HG03342 (cell line): ENCODE measurements around the gene TUNAR.
"Not testable (repeated sequence)": the region's sequence is repeated elsewhere in the genome, so short reads cannot be mapped to it uniquely, and the experiment has no call there.

Experiments used
- ATAC-seq: cut with Tn5 transposase; IDR thresholded peaks from one replicate; pipeline ENCODE4 v1.9.1; 2021; ENCODE audit warnings: mild to moderate bottlenecking, moderate library complexity; ENCODE audit not compliant: unreplicated experiment

TUNAR gene

GRCh38 chr14:95968048-95968447, 91.4 kb downstream of the TUNAR start:
- not testable (repeated sequence) for ATAC-seq
